HG03066 (cell line): ENCODE measurements around the gene TMED4.

Source experiments
- ATAC-seq: cut with Tn5 transposase; IDR thresholded peaks from one replicate; pipeline ENCODE4 v1.9.1; 2021; ENCODE audit warnings: low read depth; ENCODE audit not compliant: unreplicated experiment

The TMED4 gene

DNA sequence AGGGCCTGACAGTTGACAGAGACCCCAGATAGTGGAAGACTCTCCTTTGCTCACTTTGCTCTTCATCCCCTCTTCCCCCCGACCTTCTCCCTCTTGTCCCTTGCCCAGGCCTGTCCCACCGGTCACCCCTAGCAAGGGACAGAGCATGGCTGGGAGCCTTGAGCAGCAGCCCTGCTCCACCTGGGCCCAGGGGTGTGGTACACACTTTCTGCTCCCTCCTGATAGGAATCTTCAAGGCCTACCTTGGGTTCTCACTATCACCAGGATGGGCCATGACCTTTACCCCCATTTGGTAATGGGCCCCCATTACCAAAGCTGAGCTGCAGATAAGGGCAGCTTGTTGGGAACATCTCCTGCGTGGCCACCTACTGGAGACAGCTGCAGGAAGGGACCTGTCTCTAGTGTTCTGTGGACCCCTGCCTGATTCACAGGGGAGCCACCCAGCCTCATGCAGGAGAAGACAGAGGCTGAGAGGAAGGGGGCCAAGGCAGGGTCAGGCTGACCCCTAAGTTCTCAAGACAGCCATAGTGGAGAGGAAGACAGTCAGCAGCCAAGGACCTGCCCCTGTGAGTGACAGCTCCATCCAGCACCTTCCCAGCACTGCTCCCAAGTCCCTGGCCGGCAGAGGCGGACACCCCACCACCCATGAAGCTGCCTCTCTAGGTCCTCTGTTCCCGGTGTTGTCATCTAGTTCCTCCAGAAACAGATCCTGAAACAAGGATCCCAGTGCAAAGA, 40.0 kb downstream of the TMED4 start:
- ATAC-seq: no peak

DNA sequence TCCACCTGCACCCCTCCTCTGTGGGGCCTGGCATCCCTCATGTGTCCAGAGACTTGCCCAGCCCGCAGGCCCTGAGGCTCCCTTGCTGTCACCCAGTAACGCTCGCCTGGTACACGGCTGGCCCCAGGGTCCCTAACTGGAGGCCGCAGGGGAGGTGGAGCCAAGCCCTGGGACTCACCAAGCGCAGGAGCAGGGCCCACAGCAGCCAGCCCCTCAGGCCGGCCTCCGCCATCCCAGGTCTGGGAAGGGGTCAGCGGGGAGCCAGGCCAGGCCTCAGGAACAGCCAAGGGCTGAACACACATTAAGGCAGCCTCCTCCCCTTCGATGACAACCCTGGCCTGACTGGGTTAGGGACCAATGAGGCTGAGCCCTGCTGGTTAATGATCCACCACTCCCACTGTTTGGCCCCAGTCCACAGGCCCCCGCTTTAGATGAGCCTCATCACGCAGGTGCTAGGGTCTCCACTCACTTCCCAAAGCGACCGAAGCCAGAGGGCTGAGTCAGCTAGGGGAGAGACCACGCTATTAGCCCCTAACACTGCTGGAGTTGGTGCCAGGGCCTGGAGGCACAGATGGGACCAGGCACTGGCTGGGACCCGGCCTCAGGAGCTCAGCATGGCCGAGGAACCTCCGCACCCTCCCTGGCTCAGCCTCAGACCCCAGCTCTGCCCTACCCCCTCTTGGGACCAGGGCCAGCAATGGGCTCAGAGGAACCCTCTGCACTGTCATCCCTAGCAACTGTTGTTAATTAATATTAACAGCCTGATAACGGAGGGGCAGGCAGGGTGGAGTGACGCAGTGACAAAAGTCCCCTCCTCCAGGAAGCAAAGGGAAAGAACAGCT, 40.8 kb downstream of the TMED4 start, which contains the start of gene NPC1L1:
Gene NPC1L1 (minus strand): TSS at position 303 of the 842 bp plus-strand sequence. CDS start 71 bp downstream, at position 232.
- ATAC-seq: no peak

GRCh38 chr7:44540592-44541027, 41.4 kb downstream of the TMED4 start:
- no peak for ATAC-seq

DNA sequence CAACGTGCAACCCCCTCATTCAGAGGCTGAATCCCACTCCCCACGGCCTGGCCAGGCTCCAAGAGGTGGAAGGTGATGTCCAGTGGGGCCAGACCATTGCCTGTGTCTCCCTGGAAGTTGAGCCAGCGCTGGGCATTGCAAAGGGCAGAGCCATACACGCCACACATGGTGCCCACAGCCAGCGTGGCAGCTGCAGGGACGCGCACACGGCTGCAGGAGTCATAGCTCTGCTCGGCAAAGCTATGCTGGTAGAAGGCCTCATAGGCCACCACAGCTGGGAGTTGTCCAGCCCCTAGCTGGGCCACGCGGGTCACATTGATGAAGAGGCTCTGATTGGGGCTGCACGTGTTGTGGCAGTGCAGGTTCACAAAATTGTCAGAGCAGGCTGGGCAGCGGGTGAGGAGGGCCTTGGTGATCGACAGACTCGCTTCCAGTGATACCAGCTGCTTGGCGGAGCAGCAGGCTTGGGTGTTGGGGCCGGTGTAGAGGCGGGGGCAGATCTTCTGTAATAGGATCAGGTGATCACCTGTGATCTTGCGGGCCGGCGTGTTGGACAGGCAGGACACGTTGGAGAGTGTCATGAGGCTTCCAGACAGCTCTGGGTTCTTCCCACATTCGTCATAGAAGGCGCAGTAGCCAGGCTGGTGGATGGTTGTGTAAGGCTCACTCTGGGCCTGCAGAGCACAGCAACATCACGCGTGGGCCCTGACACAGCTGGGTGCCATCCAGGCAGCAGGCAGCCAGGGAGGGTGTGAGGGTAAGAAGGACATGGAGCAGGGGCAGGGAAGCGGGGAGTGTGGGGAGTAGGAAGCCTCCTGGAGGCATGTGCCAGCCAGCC, 42.1 kb downstream of the TMED4 start:
- no peak for ATAC-seq

- no peak for ATAC-seq
Observed at GRCh38 chr7:44538798-44539668, 43.0 kb downstream of the TMED4 start.

- no peak for ATAC-seq
Observed at GRCh38 chr7:44538093-44538797, 43.8 kb downstream of the TMED4 start.

- ATAC-seq: no peak
Observed at GRCh38 chr7:44537442-44537841, 44.6 kb downstream of the TMED4 start.

GRCh38 chr7:44536090-44536489, 45.9 kb downstream of the TMED4 start:
- no peak for ATAC-seq

- no peak for ATAC-seq
Observed at GRCh38 chr7:44535348-44536064, 46.5 kb downstream of the TMED4 start.

- no peak for ATAC-seq
Observed at GRCh38 chr7:44534501-44534900, 47.5 kb downstream of the TMED4 start.

GRCh38 chr7:44534087-44534486, 47.9 kb downstream of the TMED4 start:
- ATAC-seq: no peak

DNA sequence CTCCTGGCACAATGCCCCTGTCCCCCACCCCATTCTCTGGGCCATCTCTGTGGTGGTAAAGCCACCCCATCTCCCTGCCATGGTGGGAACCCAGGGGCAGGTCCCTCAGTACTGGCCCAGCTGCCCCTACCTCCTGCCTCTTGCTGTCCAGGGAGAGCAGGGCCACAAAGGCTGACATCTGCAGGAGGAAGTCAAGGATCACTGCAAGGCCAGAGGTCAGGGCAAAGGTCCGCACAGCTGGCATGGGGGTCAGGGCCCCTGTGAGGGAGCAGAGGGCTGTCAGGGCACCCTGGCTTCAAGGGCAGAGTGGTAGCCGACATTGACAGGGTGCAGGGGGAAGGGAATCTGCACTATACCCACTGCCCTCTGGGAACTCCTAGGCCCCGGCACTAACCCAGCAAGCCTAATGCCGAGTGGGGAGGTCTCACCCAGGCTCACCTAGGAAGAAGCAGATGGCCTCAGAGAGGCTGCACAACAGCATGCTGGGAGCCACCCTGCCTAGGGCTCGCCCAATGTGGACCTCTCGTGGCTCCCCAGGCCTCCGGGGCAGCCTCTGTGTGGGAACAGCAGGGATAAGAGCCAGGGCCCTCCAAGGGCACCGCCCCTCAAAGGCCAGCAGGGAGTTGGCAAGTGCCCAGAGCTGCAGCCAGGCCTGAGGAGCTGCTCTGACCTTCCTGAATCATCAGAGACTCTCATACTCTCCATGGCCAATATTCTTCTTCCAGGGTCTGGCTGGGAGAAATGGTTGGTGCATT, 48.6 kb downstream of the TMED4 start:
- no peak for ATAC-seq

GRCh38 chr7:44531421-44532380, 50.3 kb downstream of the TMED4 start:
- ATAC-seq: no peak

- ATAC-seq: no peak
Observed at GRCh38 chr7:44530990-44531389, 51.0 kb downstream of the TMED4 start.
